Smooth muscle cell (in vitro differentiated cells): ENCODE measurements around the gene SPATS2. TPM values are rescaled to one million over a fixed set of nuclear protein-coding genes. Genes with fewer than 3 reads are reported as not detected.

Experiments
- DNase-seq: peaks from one replicate; lab custom pipeline; 2025; ENCODE audit not compliant: unreplicated experiment; lab: John Stamatoyannopoulos, UW
- H2AFZ ChIP-seq: fragments of 200-600 bp; sonication (generic); 2 replicates; pipeline ENCODE4 v1.6.0; 2016; ENCODE audit warnings: antibody characterized with exemption, low read depth, mild to moderate bottlenecking
- H3F3A ChIP-seq: fragments of 200-600 bp; sonication (generic); 2 replicates; pipeline ENCODE4 v1.6.0; 2017; ENCODE audit warnings: antibody characterized with exemption, low read depth
- H3K27ac ChIP-seq: fragments of 200-600 bp; sonication (generic); 2 replicates; pipeline ENCODE4 v1.5.1; 2016; ENCODE audit warnings: low read depth, mild to moderate bottlenecking
- H3K27me3 ChIP-seq: fragments of 200-600 bp; sonication (generic); 2 replicates; pipeline ENCODE4 v1.6.1; 2016; ENCODE audit warnings: low read depth, mild to moderate bottlenecking
- H3K36me3 ChIP-seq: fragments of 200-600 bp; sonication (generic); 2 replicates; pipeline ENCODE4 v1.5.1; 2016; ENCODE audit warnings: low read depth
- H3K4me1 ChIP-seq: fragments of 200-600 bp; sonication (generic); 2 replicates; pipeline ENCODE4 v1.5.1; 2016; ENCODE audit warnings: low read depth
- H3K4me2 ChIP-seq: fragments of 200-600 bp; sonication (generic); 2 replicates; pipeline ENCODE4 v1.6.0; 2016; ENCODE audit warnings: mild to moderate bottlenecking
- H3K4me3 ChIP-seq: fragments of 200-600 bp; sonication (generic); 2 replicates; pipeline ENCODE4 v1.5.1; 2016; ENCODE audit warnings: mild to moderate bottlenecking
- H3K79me2 ChIP-seq: fragments of 200-600 bp; sonication (generic); 2 replicates; pipeline ENCODE4 v1.6.0; 2016; ENCODE audit warnings: low read depth, mild to moderate bottlenecking
- H3K9ac ChIP-seq: fragments of 200-600 bp; sonication (generic); 2 replicates; pipeline ENCODE4 v1.6.0; 2016; ENCODE audit warnings: low read depth
- H3K9me3 ChIP-seq: fragments of 200-600 bp; sonication (generic); replicated peaks from 2 replicates; pipeline ENCODE4 v1.5.1; 2016; ENCODE audit warnings: low read depth
- H4K20me1 ChIP-seq: fragments of 200-600 bp; sonication (generic); 2 replicates; pipeline ENCODE4 v1.6.0; 2016; ENCODE audit warnings: low read depth
- WGBS: methylation state at CpG from one replicate; pipeline ENCODE4 v1.1.7; 2016; ENCODE audit warnings: low lambda C conversion rate; 5-methylcytosine and 5-hydroxymethylcytosine counted together
- polyA plus RNA-seq: library from polyadenylated mRNA; unstranded; fragments of >200 nt; fragmentation: Nextera tagmentation; extraction: Ambion mirVana; gene quantifications from 2 replicates; pipeline ENCODE4 v1.2.1, GENCODE V29; 2016
- total RNA-seq: library from RNA; depleted of rRNA; stranded (reverse); fragments of >200 nt; gene quantifications from 2 replicates; pipeline ENCODE4 v1.2.3, GENCODE V29; 2014
- TF ChIP-seq, protein P1 (sequence below): fragments of 200-600 bp; sonication (generic); IDR thresholded peaks from 2 replicates; pipeline ENCODE4 v1.5.1; 2017; ENCODE audit warnings: borderline replicate concordance, mild to moderate bottlenecking, antibody characterized with exemption; ENCODE audit not compliant: insufficient read depth, poor library complexity, severe bottlenecking

SPATS2 gene
- total and polyA plus RNA-seq, 2 experiments from 2014 or later: 33.6 to 35.6 TPM

DNA sequence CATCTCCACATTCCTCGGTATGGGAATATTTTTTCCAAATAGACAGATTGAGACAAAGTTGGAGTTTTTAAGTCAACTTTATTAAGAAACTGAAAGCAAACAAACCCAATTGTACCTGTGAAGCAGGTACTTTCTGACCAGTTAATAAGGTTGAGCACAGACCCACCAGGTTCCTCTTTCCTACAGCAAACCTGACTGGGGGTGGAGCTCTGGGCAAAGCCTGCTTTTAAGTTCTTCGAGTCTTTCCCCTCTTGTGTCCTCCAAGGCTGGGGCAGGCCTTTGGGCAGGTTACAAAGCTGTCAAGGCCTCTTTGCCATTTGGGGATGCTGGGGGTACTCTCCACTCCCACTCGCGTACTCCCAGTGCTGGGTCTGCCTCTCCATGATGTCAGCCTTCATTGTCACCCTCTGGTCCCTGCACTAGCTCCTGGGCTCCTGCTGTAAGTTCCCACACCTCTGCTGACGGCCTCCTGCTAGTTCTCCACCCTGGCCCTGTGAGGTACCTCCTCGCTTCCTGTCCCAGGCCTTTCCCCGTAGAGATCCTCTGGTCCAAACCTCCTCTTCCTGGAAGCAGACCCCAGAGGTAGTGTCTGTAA is 174.7 kb downstream of the SPATS2 start:
- Histone ChIP-seq H2AFZ (no peak overlapping the region), H3K4me1 (peaks cover 6% of the 10 kb centered on the region), H3K36me3 (no peaks in the 10 kb centered on the region), H3F3A (no peaks in the 10 kb centered on the region), H3K4me2 (no peak overlapping the region), H3K27ac (no peak overlapping the region), H3K9ac (no peak overlapping the region), H3K27me3 (peaks cover 98% of the 10 kb centered on the region), H3K9me3 (no peaks in the 10 kb centered on the region), H3K4me3 (no peak overlapping the region), H4K20me1 (no peaks in the 10 kb centered on the region), H3K79me2 (no peaks in the 10 kb centered on the region)
- DNase-seq: no peak
- TF ChIP-seq, protein P1, sequence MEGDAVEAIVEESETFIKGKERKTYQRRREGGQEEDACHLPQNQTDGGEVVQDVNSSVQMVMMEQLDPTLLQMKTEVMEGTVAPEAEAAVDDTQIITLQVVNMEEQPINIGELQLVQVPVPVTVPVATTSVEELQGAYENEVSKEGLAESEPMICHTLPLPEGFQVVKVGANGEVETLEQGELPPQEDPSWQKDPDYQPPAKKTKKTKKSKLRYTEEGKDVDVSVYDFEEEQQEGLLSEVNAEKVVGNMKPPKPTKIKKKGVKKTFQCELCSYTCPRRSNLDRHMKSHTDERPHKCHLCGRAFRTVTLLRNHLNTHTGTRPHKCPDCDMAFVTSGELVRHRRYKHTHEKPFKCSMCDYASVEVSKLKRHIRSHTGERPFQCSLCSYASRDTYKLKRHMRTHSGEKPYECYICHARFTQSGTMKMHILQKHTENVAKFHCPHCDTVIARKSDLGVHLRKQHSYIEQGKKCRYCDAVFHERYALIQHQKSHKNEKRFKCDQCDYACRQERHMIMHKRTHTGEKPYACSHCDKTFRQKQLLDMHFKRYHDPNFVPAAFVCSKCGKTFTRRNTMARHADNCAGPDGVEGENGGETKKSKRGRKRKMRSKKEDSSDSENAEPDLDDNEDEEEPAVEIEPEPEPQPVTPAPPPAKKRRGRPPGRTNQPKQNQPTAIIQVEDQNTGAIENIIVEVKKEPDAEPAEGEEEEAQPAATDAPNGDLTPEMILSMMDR: no peak
- 92% methylated on average over 7 of the region's 7 CpGs for WGBS

DNA sequence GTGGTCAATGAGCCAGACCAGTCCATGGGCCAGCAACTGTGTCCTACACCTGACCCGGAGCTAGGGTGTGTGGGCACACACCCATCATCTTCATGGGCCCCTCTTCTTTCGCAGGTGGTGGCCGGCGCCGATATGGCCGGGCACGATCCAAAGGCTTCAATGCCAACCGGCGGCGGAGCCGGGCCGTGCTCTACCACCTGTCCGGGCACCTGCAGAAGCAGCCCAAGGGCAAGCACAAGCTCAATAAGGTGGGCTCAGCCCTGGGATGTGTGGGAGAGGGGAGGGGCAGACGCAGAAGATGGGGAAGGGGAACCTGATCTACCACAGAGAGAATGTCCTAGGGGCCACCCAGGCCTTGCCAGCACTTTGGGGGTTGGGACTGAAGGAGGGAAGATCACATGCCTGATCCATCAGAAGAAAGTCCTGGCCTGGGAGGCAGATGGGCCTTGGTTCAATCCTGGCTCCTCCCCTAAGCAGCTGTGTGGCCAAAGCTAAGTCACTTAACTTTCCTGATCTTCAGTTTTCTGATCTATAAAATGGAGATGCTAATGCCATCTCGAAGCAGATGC is 175.4 kb downstream of the SPATS2 start:
- no peak overlapping the region for H3K9ac ChIP-seq
- H4K20me1 ChIP-seq: no peaks in the 10 kb centered on the region
- no peak overlapping the region for H3K4me3 ChIP-seq
- no peaks in the 10 kb centered on the region for H3K9me3 ChIP-seq
- peaks cover 6% of the 10 kb centered on the region for H3K4me1 ChIP-seq
- no peaks in the 10 kb centered on the region for H3K36me3 ChIP-seq
- H3K27me3 ChIP-seq: peaks cover 97% of the 10 kb centered on the region
- no peak overlapping the region for H2AFZ ChIP-seq
- no peaks in the 10 kb centered on the region for H3K79me2 ChIP-seq
- 94% methylated on average over 15 of the region's 15 CpGs for WGBS
- TF ChIP-seq, protein P1: no peak
- H3K4me2 ChIP-seq: no peak overlapping the region
- DNase-seq: no peak
- H3K27ac ChIP-seq: no peak overlapping the region
- H3F3A ChIP-seq: no peaks in the 10 kb centered on the region

DNA sequence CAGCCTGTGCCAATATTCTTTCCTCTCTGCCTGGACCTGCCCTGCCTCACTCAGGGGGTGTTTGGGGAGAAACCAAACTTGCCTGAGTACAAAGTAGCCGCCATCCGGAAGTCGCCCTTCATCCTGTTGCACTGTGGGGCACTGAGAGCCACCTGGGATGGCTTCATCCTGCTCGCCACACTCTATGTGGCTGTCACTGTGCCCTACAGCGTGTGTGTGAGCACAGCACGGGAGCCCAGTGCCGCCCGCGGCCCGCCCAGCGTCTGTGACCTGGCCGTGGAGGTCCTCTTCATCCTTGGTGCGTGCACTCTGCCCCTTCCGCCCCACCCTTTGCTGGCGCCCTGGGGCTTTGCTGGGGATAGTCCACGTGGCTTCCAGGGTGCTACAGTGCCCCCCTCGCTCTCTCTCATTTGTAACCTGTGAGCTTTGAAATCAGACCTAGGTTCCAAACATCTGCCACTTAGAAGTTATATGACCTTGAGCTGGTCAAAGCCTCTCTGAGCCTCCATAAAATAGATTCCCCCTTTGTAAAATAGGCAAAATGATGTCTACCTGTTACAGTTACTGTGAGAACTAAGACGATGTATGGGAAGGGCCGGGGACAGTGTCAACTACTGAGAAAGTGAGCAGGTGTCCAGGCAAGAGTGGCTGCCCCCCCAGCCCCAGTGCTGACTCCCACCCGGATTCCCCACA is 176.1 kb downstream of the SPATS2 start:
- H3K9ac ChIP-seq: no peak overlapping the region
- no peaks in the 10 kb centered on the region for H3K79me2 ChIP-seq
- H3F3A ChIP-seq: no peaks in the 10 kb centered on the region
- peaks cover 97% of the 10 kb centered on the region for H3K27me3 ChIP-seq
- H2AFZ ChIP-seq: no peak overlapping the region
- H3K9me3 ChIP-seq: no peaks in the 10 kb centered on the region
- no peaks in the 10 kb centered on the region for H3K36me3 ChIP-seq
- WGBS: 76% methylated on average over 20 of the region's 20 CpGs
- H3K4me2 ChIP-seq: no peak overlapping the region
- no peak for DNase-seq
- peaks cover 2% of the 10 kb centered on the region for H3K4me1 ChIP-seq
- H4K20me1 ChIP-seq: no peaks in the 10 kb centered on the region
- TF ChIP-seq, protein P1: no peak
- no peak overlapping the region for H3K4me3 ChIP-seq
- no peak overlapping the region for H3K27ac ChIP-seq
